D721Med (cell line): Measurements from ENCODE around the gene SLC45A2.

ENCODE experiments used
- DNase-seq: peaks from one replicate; pipeline ENCODE4 v3.0.0; 2011; ENCODE audit warnings: low spot score; ENCODE audit not compliant: insufficient read length
- FAIRE-seq: peaks from 2 replicates; lab custom pipeline; 2011; peaks lifted over from hg19 to GRCh38; lab: Jason Lieb, UNC
- CTCF ChIP-seq: IDR thresholded peaks from 2 replicates; pipeline ENCODE4 v1.5.1; 2012; ENCODE audit warnings: mild to moderate bottlenecking, control low read depth; ENCODE audit not compliant: insufficient read depth; ENCODE audit errors: missing control alignments

The SLC45A2 gene

DNA sequence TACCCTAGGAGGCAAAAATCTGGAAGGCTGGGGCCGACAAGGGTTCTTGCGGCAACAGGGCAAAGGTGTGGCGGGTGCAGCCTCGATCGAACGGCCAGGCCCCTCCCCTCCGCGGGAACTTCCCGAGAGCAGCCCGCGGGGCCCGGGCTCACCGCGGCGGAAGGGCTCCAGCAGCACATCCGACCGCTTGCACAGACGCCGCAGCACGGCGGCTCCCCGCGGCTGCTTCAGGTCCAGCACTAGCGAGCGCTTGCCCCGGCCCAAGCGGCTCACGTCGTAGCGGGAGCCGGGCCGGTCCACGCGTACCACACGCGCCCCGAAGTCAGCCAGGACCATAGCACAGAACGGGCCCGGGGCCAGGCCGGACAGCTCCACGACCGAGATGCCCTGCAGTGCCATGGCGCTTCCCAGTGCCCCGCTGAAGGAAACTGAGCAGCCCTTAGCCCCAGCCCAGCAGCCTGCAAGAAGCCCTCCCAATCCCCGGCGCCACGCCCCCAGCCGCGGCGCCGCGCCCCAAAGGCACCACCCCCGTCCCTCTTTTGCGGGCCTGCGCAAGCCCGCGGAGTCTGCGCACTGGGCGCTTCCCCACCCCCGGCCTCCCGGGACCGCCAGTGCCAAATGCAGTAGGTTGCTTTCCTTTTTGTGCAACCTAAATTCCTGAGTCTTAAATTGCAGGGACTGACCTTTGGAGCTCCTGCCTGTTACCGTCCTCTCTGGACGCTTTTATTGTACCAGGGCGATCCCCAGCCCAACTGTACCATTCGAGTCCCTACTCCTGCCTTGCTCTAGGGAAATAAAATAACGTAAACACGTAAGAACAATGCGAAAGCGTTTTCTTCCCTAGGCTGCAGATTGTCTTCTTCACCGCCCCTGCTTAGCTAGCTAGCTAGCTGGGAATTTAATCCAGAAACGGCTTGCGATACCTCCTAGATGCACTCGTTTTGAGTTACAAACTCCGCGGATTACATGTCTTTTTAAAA, 23.4 kb upstream of the SLC45A2 start, which contains the start of gene AMACR:
Gene AMACR, minus strand, starts transcription at position 430 of the 980 bp plus-strand sequence. Its CDS starts 31 bp downstream, at position 399.
- no peak for FAIRE-seq

GRCh38 chr5:34007201-34007620, 22.7 kb upstream of the SLC45A2 start:
- no peak for TF ChIP-seq CTCF
- FAIRE-seq (no peak), DNase-seq (no peak)

More for the DNA sequence above, 23.4 kb upstream of the SLC45A2 start, which contains the start of gene AMACR:
- TF ChIP-seq CTCF: no peak
- DNase-seq: peak; percentile 68

GRCh38 chr5:34005681-34006080, 21.2 kb upstream of the SLC45A2 start:
- no peak for TF ChIP-seq CTCF
- FAIRE-seq (no peak), DNase-seq (no peak)

- TF ChIP-seq CTCF: no peak
- FAIRE-seq (no peak), DNase-seq (no peak)
Measured at GRCh38 chr5:34005211-34005610, 20.7 kb upstream of the SLC45A2 start.

DNA sequence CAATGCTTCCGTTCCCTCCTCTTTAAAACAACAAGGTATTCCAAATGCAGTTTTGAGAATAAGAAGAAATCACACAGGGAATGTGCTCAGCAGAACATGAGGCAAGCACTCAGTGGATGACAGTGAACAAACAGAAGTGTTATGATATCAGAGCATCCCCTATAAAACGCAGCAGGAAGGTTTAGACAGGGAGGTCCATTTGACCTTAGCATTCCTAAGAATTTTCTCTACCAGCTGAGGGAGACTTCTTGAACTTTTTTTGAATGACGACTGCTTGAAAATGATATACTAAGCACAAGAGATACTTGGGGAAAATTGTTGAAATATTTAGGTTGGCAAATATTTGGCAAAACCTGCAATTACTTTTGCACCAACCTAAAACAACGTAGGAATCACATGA, 19.4 kb upstream of the SLC45A2 start:
- TF ChIP-seq CTCF: no peak
- FAIRE-seq (no peak), DNase-seq (no peak)

GRCh38 chr5:34002629-34003328, 18.3 kb upstream of the SLC45A2 start:
- no peak for TF ChIP-seq CTCF
- no peak for FAIRE-seq
- no peak for DNase-seq
